Keratinocyte (primary cell): ENCODE results near the gene ABCA10. TPM values are rescaled to one million over a fixed set of nuclear protein-coding genes. Genes with fewer than 3 reads are reported as not detected.
A peak's percentile ranks its signal among the peaks of the same experiment; 100 is the strongest.

Experiments used
- DNase-seq: peaks from one replicate; pipeline ENCODE4 v3.0.0-alpha.2; 2011; ENCODE audit warnings: low read depth, missing footprints, low spot score
- FAIRE-seq: peaks from 2 replicates; lab custom pipeline; 2011; peaks lifted over from hg19 to GRCh38; lab: Jason Lieb, UNC
- H2AFZ ChIP-seq: 2 replicates; pipeline ENCODE4 v1.6.0; 2012; ENCODE audit warnings: low read length, control low read depth, inconsistent platforms; ENCODE audit not compliant: control insufficient read depth
- H3K27ac ChIP-seq: 2 replicates; pipeline ENCODE4 v1.5.1; 2011; ENCODE audit warnings: low read length; ENCODE audit not compliant: control insufficient read depth, insufficient read depth
- H3K27me3 ChIP-seq: 3 replicates; pipeline ENCODE4 v1.6.0; 2011; ENCODE audit warnings: low read length; ENCODE audit not compliant: control insufficient read depth, insufficient read depth; ENCODE audit errors: extremely low read depth
- H3K36me3 ChIP-seq, 2 experiments: 2 replicates in 1 of 2; 3 replicates in 1 of 2; pipeline ENCODE4 v1.5.1; 2011; ENCODE audit warnings: low read length in 2 of 2, mild to moderate bottlenecking in 1 of 2; ENCODE audit not compliant: control insufficient read depth in 2 of 2, insufficient read depth in 2 of 2; ENCODE audit errors: extremely low read depth in 1 of 2
- H3K4me1 ChIP-seq: 3 replicates; pipeline ENCODE4 v1.5.1; 2011; ENCODE audit warnings: low read length; ENCODE audit not compliant: control insufficient read depth, insufficient read depth; ENCODE audit errors: extremely low read depth
- H3K4me2 ChIP-seq: 3 replicates; pipeline ENCODE4 v1.6.0; 2011; ENCODE audit warnings: low read depth, low read length; ENCODE audit not compliant: control insufficient read depth, insufficient read depth; ENCODE audit errors: extremely low read depth
- H3K4me3 ChIP-seq, 3 experiments: fragments of 200-600 bp in 1 of 3; sonication (generic) in 1 of 3; 2 replicates in 2 of 3; 3 replicates in 1 of 3; pipeline ENCODE4 v1.5.1; 2011 to 2016; ENCODE audit warnings: low read length in 3 of 3, mild to moderate bottlenecking in 3 of 3, control low read depth in 2 of 3, inconsistent platforms in 1 of 3, low read depth in 1 of 3, mixed read lengths in 1 of 3, mixed run types in 1 of 3, moderate library complexity in 1 of 3; ENCODE audit not compliant: control insufficient read depth in 2 of 3, insufficient read depth in 2 of 3; ENCODE audit errors: extremely low read depth in 1 of 3
- H3K79me2 ChIP-seq: 2 replicates; pipeline ENCODE4 v1.6.0; 2012; ENCODE audit warnings: low read length; ENCODE audit not compliant: control insufficient read depth, insufficient read depth
- H3K9ac ChIP-seq: 3 replicates; pipeline ENCODE4 v1.6.0; 2011; ENCODE audit warnings: low read length; ENCODE audit not compliant: control insufficient read depth, insufficient read depth; ENCODE audit errors: extremely low read depth
- H3K9me1 ChIP-seq: 3 replicates; pipeline ENCODE4 v1.6.0; 2011; ENCODE audit warnings: low read length; ENCODE audit not compliant: control insufficient read depth, insufficient read depth; ENCODE audit errors: extremely low read depth
- H3K9me3 ChIP-seq: 2 replicates; pipeline ENCODE4 v1.5.1; 2012; ENCODE audit warnings: low read depth, low read length; ENCODE audit not compliant: control insufficient read depth
- H4K20me1 ChIP-seq: 3 replicates; pipeline ENCODE4 v1.6.0; 2011; ENCODE audit warnings: low read length; ENCODE audit not compliant: control insufficient read depth, insufficient read depth; ENCODE audit errors: extremely low read depth
- EZH2 ChIP-seq: IDR thresholded peaks from one replicate; pipeline ENCODE4 v1.6.1; 2012; ENCODE audit warnings: inconsistent platforms, mild to moderate bottlenecking, low read length, moderate library complexity
- dilution Hi-C: fragments of 300-500 bp; cut with MboI; formaldehyde crosslinking; loops from one replicate; pipeline ENCODE4 v1.7.0; 2020; ENCODE audit warnings: low sequenced_read_pairs; ENCODE audit not compliant: extremely low pct_ligation_motif_present
- polyA plus RNA-seq, 5 experiments: library from polyadenylated mRNA; depleted of rRNA in 3 of 5; stranded (reverse) in 3 of 5; stranded (forward) in 1 of 5; unstranded in 1 of 5; fragments of >200 nt; gene quantifications; 1 replicate in 1 of 5; 2 replicates in 3 of 5; 3 replicates in 1 of 5; pipeline versions ENCODE4 v1.2.1 to v1.2.3, GENCODE V29; 2011 to 2012; ENCODE audit warnings: missing spikeins in 2 of 5, low read depth in 1 of 5, low replicate concordance in 1 of 5
- TF ChIP-seq, protein P1 (sequence below), 3 experiments: IDR thresholded peaks in 1 of 3; conservative IDR thresholded peaks in 1 of 3; optimal IDR thresholded peaks in 1 of 3; 2 replicates in 2 of 3; 3 replicates in 1 of 3; pipeline versions ENCODE3 to v1.5.1; 2011; ENCODE audit warnings: low read length in 3 of 3, mild to moderate bottlenecking in 3 of 3, moderate library complexity in 2 of 3, control low read depth in 1 of 3, inconsistent platforms in 1 of 3; ENCODE audit not compliant: insufficient read depth in 2 of 3; ENCODE audit errors: extremely low read depth in 1 of 3

The ABCA10 gene
- polyA plus RNA-seq, 1 donor (not counting 4 experiments of a cell fraction or from before 2014, with no cell fraction given), result 0.46 TPM

- no peaks in the 10 kb centered on the region for H3K36me3 ChIP-seq
- dilution Hi-C loops, result no loop called here
- H3K4me2 ChIP-seq, result no peak overlapping the region
- H3K9me1 ChIP-seq, result no peaks in the 10 kb centered on the region
- peak overlapping the region; percentile 39 for H2AFZ ChIP-seq
- H3K79me2 ChIP-seq, result no peaks in the 10 kb centered on the region
- H3K4me3 ChIP-seq, result no peak overlapping the region
- H3K9ac ChIP-seq, result no peak overlapping the region
- DNase-seq (no peak), FAIRE-seq (no peak)
- no peak overlapping the region for H3K27ac ChIP-seq
- H3K4me1 ChIP-seq, result peaks cover 24% of the 10 kb centered on the region
- no peaks in the 10 kb centered on the region for H3K27me3 ChIP-seq
- H4K20me1 ChIP-seq, result no peaks in the 10 kb centered on the region
- TF ChIP-seq, protein P1, sequence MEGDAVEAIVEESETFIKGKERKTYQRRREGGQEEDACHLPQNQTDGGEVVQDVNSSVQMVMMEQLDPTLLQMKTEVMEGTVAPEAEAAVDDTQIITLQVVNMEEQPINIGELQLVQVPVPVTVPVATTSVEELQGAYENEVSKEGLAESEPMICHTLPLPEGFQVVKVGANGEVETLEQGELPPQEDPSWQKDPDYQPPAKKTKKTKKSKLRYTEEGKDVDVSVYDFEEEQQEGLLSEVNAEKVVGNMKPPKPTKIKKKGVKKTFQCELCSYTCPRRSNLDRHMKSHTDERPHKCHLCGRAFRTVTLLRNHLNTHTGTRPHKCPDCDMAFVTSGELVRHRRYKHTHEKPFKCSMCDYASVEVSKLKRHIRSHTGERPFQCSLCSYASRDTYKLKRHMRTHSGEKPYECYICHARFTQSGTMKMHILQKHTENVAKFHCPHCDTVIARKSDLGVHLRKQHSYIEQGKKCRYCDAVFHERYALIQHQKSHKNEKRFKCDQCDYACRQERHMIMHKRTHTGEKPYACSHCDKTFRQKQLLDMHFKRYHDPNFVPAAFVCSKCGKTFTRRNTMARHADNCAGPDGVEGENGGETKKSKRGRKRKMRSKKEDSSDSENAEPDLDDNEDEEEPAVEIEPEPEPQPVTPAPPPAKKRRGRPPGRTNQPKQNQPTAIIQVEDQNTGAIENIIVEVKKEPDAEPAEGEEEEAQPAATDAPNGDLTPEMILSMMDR (optimal IDR thresholded peaks at IDR 0.05 in 1 of 3, IDR thresholded peaks at IDR 0.05 in 1 of 3, conservative IDR thresholded peaks at IDR 0.05 in 1 of 3; ENCODE audit: extremely low read depth in 1 of 3, insufficient read depth in 2 of 3, low read length in 3 of 3), result no peak
- TF ChIP-seq EZH2, result no peak
- no peaks in the 10 kb centered on the region for H3K9me3 ChIP-seq
These were observed 49.2 kb downstream of the ABCA10 start for GRCh38 chr17:69179227-69179952.

- no peaks in the 10 kb centered on the region for H3K9me1 ChIP-seq
- H3K4me3 ChIP-seq, result no peak overlapping the region
- DNase-seq, result no peak
- peaks cover 24% of the 10 kb centered on the region for H3K4me1 ChIP-seq
- H4K20me1 ChIP-seq, result no peaks in the 10 kb centered on the region
- no peaks in the 10 kb centered on the region for H3K79me2 ChIP-seq
- H3K4me2 ChIP-seq, result no peak overlapping the region
- H3K27me3 ChIP-seq, result no peaks in the 10 kb centered on the region
- H3K9ac ChIP-seq, result no peak overlapping the region
- no peak for FAIRE-seq
- H3K36me3 ChIP-seq, result no peaks in the 10 kb centered on the region
- no peak overlapping the region for H2AFZ ChIP-seq
- TF ChIP-seq, protein P1 (optimal IDR thresholded peaks at IDR 0.05 in 1 of 3, IDR thresholded peaks at IDR 0.05 in 1 of 3, conservative IDR thresholded peaks at IDR 0.05 in 1 of 3; ENCODE audit: extremely low read depth in 1 of 3, insufficient read depth in 2 of 3, low read length in 3 of 3), result no peak
- TF ChIP-seq EZH2, result no peak
- no peaks in the 10 kb centered on the region for H3K9me3 ChIP-seq
- H3K27ac ChIP-seq, result peak overlapping the region; percentile 80
- dilution Hi-C loops, result no loop called here
These were observed 52.2 kb downstream of the ABCA10 start for GRCh38 chr17:69176457-69176795.
